Measurements from ENCODE around the gene SZT2.

SZT2 gene

GRCh38 chr1:43357251-43357650 is 32.4 kb upstream of the SZT2 start:
- Histone ChIP-seq H3K36me3 (ENCODE audit: control insufficient read depth, low read length) (peaks cover 34% of the 10 kb centered on the region), H3K9me3 (ENCODE audit: control insufficient read depth, insufficient read depth, low read length) (no peaks in the 10 kb centered on the region), H4K20me1 (ENCODE audit: control insufficient read depth, insufficient read depth, low read depth, low read length) (peaks cover 12% of the 10 kb centered on the region), H3K9me2 (replicated peaks; ENCODE audit: control insufficient read depth, low read length) (no peaks in the 10 kb centered on the region), H3K27ac (ENCODE audit: low read depth, low read length) (no peak overlapping the region), H3K27me3 (ENCODE audit: control insufficient read depth, low read length) (no peaks in the 10 kb centered on the region), H3K4me3 (ENCODE audit: low read length) (no peak overlapping the region), H3K79me2 (ENCODE audit: control insufficient read depth, low read length) (peaks cover 37% of the 10 kb centered on the region), H3F3A (ENCODE audit: control insufficient read depth, insufficient read depth) (peaks cover 17% of the 10 kb centered on the region), H3K4me2 (ENCODE audit: low read length) (peak overlapping the region; percentile 75; the same call in 1 of the 2 replicates), H3K4me1 (ENCODE audit: control insufficient read depth, low read length) (peaks cover 33% of the 10 kb centered on the region)
- no peak for TF ChIP-seq CTCF (IDR thresholded peaks at IDR 0.05; ENCODE audit: low read depth, low read length, poor library complexity, severe bottlenecking)
- TF ChIP-seq EZH2phosphoT487 (IDR thresholded peaks at IDR 0.05; ENCODE audit: borderline replicate concordance, low read length) = no peak

GRCh38 chr1:43358121-43358745 is 31.5 kb upstream of the SZT2 start:
- no peaks in the 10 kb centered on the region for H3K9me2 ChIP-seq (replicated peaks; ENCODE audit: control insufficient read depth, low read length)
- H3K27ac ChIP-seq (ENCODE audit: low read depth, low read length) = peak overlapping the region; percentile 61
- peak overlapping the region; percentile 86 for H3K4me3 ChIP-seq (ENCODE audit: low read length)
- no peaks in the 10 kb centered on the region for H3K9me3 ChIP-seq (ENCODE audit: control insufficient read depth, insufficient read depth, low read length)
- peak overlapping the region; percentile 75 for H3K4me2 ChIP-seq (ENCODE audit: low read length)
- peaks cover 12% of the 10 kb centered on the region for H4K20me1 ChIP-seq (ENCODE audit: control insufficient read depth, insufficient read depth, low read depth, low read length)
- TF ChIP-seq EZH2phosphoT487 (IDR thresholded peaks at IDR 0.05; ENCODE audit: borderline replicate concordance, low read length) (no peak), CTCF (IDR thresholded peaks at IDR 0.05; ENCODE audit: low read depth, low read length, poor library complexity, severe bottlenecking) (peak; percentile 72)
- peaks cover 37% of the 10 kb centered on the region for H3K79me2 ChIP-seq (ENCODE audit: control insufficient read depth, low read length)
- H3K27me3 ChIP-seq (ENCODE audit: control insufficient read depth, low read length) = no peaks in the 10 kb centered on the region
- H3K36me3 ChIP-seq (ENCODE audit: control insufficient read depth, low read length) = peaks cover 44% of the 10 kb centered on the region
- H3F3A ChIP-seq (ENCODE audit: control insufficient read depth, insufficient read depth) = peaks cover 23% of the 10 kb centered on the region
- H3K4me1 ChIP-seq (ENCODE audit: control insufficient read depth, low read length) = peaks cover 33% of the 10 kb centered on the region

GRCh38 chr1:43358746-43359693 is 30.7 kb upstream of the SZT2 start, which contains the start of gene CDC20:
TSS of gene CDC20 (plus strand) at chr1:43358981. CDS start at chr1:43359216, 235 bp downstream.
- Histone ChIP-seq H3K36me3 (ENCODE audit: control insufficient read depth, low read length) (peaks cover 52% of the 10 kb centered on the region), H3K9me2 (replicated peaks; ENCODE audit: control insufficient read depth, low read length) (no peaks in the 10 kb centered on the region), H3K4me3 (ENCODE audit: low read length) (peak within 1 kb of the TSS; percentile 86), H3K27me3 (ENCODE audit: control insufficient read depth, low read length) (no peaks in the 10 kb centered on the region), H3K79me2 (ENCODE audit: control insufficient read depth, low read length) (peaks cover 37% of the 10 kb centered on the region), H3K9me3 (ENCODE audit: control insufficient read depth, insufficient read depth, low read length) (no peaks in the 10 kb centered on the region), H3K27ac (ENCODE audit: low read depth, low read length) (peak within 1 kb of the TSS; percentile 73), H3K4me2 (ENCODE audit: low read length) (peak within 1 kb of the TSS; percentile 84), H3F3A (ENCODE audit: control insufficient read depth, insufficient read depth) (peaks cover 27% of the 10 kb centered on the region), H3K4me1 (ENCODE audit: control insufficient read depth, low read length) (peaks cover 33% of the 10 kb centered on the region), H4K20me1 (ENCODE audit: control insufficient read depth, insufficient read depth, low read depth, low read length) (peaks cover 12% of the 10 kb centered on the region)
- no peak for TF ChIP-seq CTCF (IDR thresholded peaks at IDR 0.05; ENCODE audit: low read depth, low read length, poor library complexity, severe bottlenecking)
- no peak for TF ChIP-seq EZH2phosphoT487 (IDR thresholded peaks at IDR 0.05; ENCODE audit: borderline replicate concordance, low read length)

Data from DOHH2 (cell line).